HG02588 (cell line): ENCODE results near the gene TSHZ1.

Experiments
- ATAC-seq: cut with Tn5 transposase; IDR thresholded peaks from one replicate; pipeline ENCODE4 v1.9.1; 2021; ENCODE audit warnings: mild to moderate bottlenecking, moderate library complexity; ENCODE audit not compliant: unreplicated experiment

The TSHZ1 gene

GRCh38 chr18:75268364-75268646 is 57.7 kb downstream of the TSHZ1 start:
- no peak for ATAC-seq

- no peak for ATAC-seq
Measured at GRCh38 chr18:75269124-75269680, 58.6 kb downstream of the TSHZ1 start.

- no peak for ATAC-seq
Measured at GRCh38 chr18:75269696-75270095, 59.1 kb downstream of the TSHZ1 start.

GRCh38 chr18:75271952-75272351 is 61.4 kb downstream of the TSHZ1 start:
- ATAC-seq = no peak

GRCh38 chr18:75273817-75274216 is 63.2 kb downstream of the TSHZ1 start:
- no peak for ATAC-seq

- no peak for ATAC-seq
Measured at GRCh38 chr18:75275226-75275625, 64.6 kb downstream of the TSHZ1 start.

GRCh38 chr18:75276818-75277609 is 66.4 kb downstream of the TSHZ1 start:
- no peak for ATAC-seq

GRCh38 chr18:75277610-75277928 is 67.0 kb downstream of the TSHZ1 start:
- no peak for ATAC-seq

GRCh38 chr18:75279381-75279780 is 68.8 kb downstream of the TSHZ1 start:
- no peak for ATAC-seq

GRCh38 chr18:75280427-75281280 is 70.1 kb downstream of the TSHZ1 start:
- no peak for ATAC-seq

GRCh38 chr18:75282746-75283145 is 72.1 kb downstream of the TSHZ1 start:
- ATAC-seq = no peak

- no peak for ATAC-seq
Measured at GRCh38 chr18:75283731-75284130, 73.1 kb downstream of the TSHZ1 start.

- no peak for ATAC-seq
Measured at GRCh38 chr18:75284566-75284965, 74.0 kb downstream of the TSHZ1 start.

GRCh38 chr18:75285876-75286275 is 75.3 kb downstream of the TSHZ1 start:
- no peak for ATAC-seq

GRCh38 chr18:75287006-75287405 is 76.4 kb downstream of the TSHZ1 start:
- ATAC-seq = no peak

GRCh38 chr18:75287700-75288099 is 77.1 kb downstream of the TSHZ1 start:
- no peak for ATAC-seq

GRCh38 chr18:75289761-75290160 is 79.2 kb downstream of the TSHZ1 start:
- no peak for ATAC-seq

GRCh38 chr18:75290737-75291358 is 80.3 kb downstream of the TSHZ1 start:
- no peak for ATAC-seq

- ATAC-seq = no peak
Measured at GRCh38 chr18:75291460-75291859, 80.9 kb downstream of the TSHZ1 start.

GRCh38 chr18:75293591-75293990 is 83.0 kb downstream of the TSHZ1 start:
- ATAC-seq = no peak

GRCh38 chr18:75297731-75298130 is 87.1 kb downstream of the TSHZ1 start:
- no peak for ATAC-seq
